ENCODE results near the gene ZFPM1.

ZFPM1 gene

GRCh38 chr16:88438084-88438870, 14.8 kb upstream of the ZFPM1 start:
- ChIA-PET POLR2A (no interaction called here), CTCF (interaction anchor here (0.7 to 4.7 kb wide), 22 partner anchors 10 to 659 kb away, joined by 3 to 24 read pairs (median 4); partner anchors contain the start of genes ZC3H18 and ZFPM1)
- no peak for TF ChIP-seq CTCF (IDR thresholded peaks at IDR 0.05; ENCODE audit: control extremely low read depth, extremely low read depth, low read depth, missing control alignments)
- no peak for DNase-seq (ENCODE audit: extremely low spot score)

- ChIA-PET POLR2A (no interaction called here), CTCF (interaction anchor here (0.9 to 4.7 kb wide), 9 partner anchors 9 to 660 kb away, joined by 3 to 24 read pairs (median 8); partner anchors contain the start of gene ZFPM1)
Observed at GRCh38 chr16:88439016-88439415, 14.1 kb upstream of the ZFPM1 start.

GRCh38 chr16:88439706-88440105, 13.4 kb upstream of the ZFPM1 start:
- ChIA-PET CTCF (interaction anchor here (1.5 to 4.7 kb wide), 4 partner anchors 11 to 244 kb away, joined by 5 to 24 read pairs (median 18); partner anchors contain the start of gene ZFPM1), POLR2A (no interaction called here)
- TF ChIP-seq CTCF (IDR thresholded peaks at IDR 0.05; ENCODE audit: control extremely low read depth, extremely low read depth, low read depth, missing control alignments), result no peak
- no peak for DNase-seq (ENCODE audit: extremely low spot score)

More at GRCh38 chr16:88439016-88439415, 14.1 kb upstream of the ZFPM1 start:
- DNase-seq (ENCODE audit: extremely low spot score), result no peak
- no peak for TF ChIP-seq CTCF (IDR thresholded peaks at IDR 0.05; ENCODE audit: control extremely low read depth, extremely low read depth, low read depth, missing control alignments)

GRCh38 chr16:88440111-88440510, 13.0 kb upstream of the ZFPM1 start:
- no peak for TF ChIP-seq CTCF (IDR thresholded peaks at IDR 0.05; ENCODE audit: control extremely low read depth, extremely low read depth, low read depth, missing control alignments)
- CTCF ChIA-PET, result interaction anchor here (3.2 kb wide), 1 partner anchor 12 kb away, joined by 24 read pairs; no protein-coding TSS in a partner anchor
- POLR2A ChIA-PET, result no interaction called here
- no peak for DNase-seq (ENCODE audit: extremely low spot score)

GRCh38 chr16:88440686-88441405, 12.2 kb upstream of the ZFPM1 start:
- CTCF ChIA-PET, result interaction anchor here (1.7 kb wide), 1 partner anchor 120 kb away, joined by 6 read pairs; no protein-coding TSS in a partner anchor

More at GRCh38 chr16:88440686-88441405, 12.2 kb upstream of the ZFPM1 start:
- DNase-seq (ENCODE audit: extremely low spot score), result no peak
- POLR2A ChIA-PET, result no interaction called here
- no peak for TF ChIP-seq CTCF (IDR thresholded peaks at IDR 0.05; ENCODE audit: control extremely low read depth, extremely low read depth, low read depth, missing control alignments)
